ENCODE data around the gene JAKMIP1. TPM values are rescaled to one million over a fixed set of nuclear protein-coding genes. Genes with fewer than 3 reads are reported as not detected.

Gene JAKMIP1
- total and polyA plus RNA-seq, 2 of the 13 experiments (the other 11 are each of a cell fraction or from before 2014, with no cell fraction given): not detected

GRCh38 chr4:6009452-6009851, 190.9 kb downstream of the JAKMIP1 start (continued):
- TF ChIP-seq ZXDC (CRISPR knock-in tag; IDR thresholded peaks at IDR 0.05) (no peak), AHDC1 (CRISPR knock-in tag; IDR thresholded peaks at IDR 0.05; ENCODE audit: borderline replicate concordance) (no peak), ZEB1 (IDR thresholded peaks at IDR 0.05; ENCODE audit: insufficient replicate concordance, low read depth) (no peak), GLMP (CRISPR knock-in tag; IDR thresholded peaks at IDR 0.05; ENCODE audit: borderline replicate concordance) (no peak), MXD4 (CRISPR knock-in tag; IDR thresholded peaks at IDR 0.05) (no peak), HIVEP1 (CRISPR knock-in tag; IDR thresholded peaks at IDR 0.05) (no peak)
